H1 (cell line): ENCODE data around the gene ENTR1. TPM values are rescaled to one million over a fixed set of nuclear protein-coding genes. Genes with fewer than 3 reads are reported as not detected.

Experiments
- CTCF ChIA-PET: fragments of 300-600 bp; sonication (Branson Sonifier 250); formaldehyde crosslinking; loops from one replicate; lab custom pipeline; 2021; ENCODE audit not compliant: partially characterized antibody; lab: Charles Lee
- POLR2A ChIA-PET: fragments of 300-600 bp; sonication (Branson Sonifier 250); formaldehyde crosslinking; loops from one replicate; lab custom pipeline; 2021; ENCODE audit warnings: inconsistent platforms; ENCODE audit not compliant: partially characterized antibody; lab: Charles Lee
- DNase-seq, 2 experiments: peaks; one replicate each; pipeline versions ENCODE4 v3.0.0 to v3.0.0-alpha.2; 2010 to 2022; ENCODE audit warnings: low spot score in 2 of 2, low read depth in 1 of 2, mixed read lengths in 1 of 2
- FAIRE-seq: peaks from 2 replicates; lab custom pipeline; 2011; peaks lifted over from hg19 to GRCh38; lab: Jason Lieb, UNC
- H2AFZ ChIP-seq: 2 replicates; pipeline ENCODE4 v1.8.1; 2012; ENCODE audit warnings: low read length, inconsistent platforms
- H2AK5ac ChIP-seq: 2 replicates; pipeline ENCODE4 v1.6.1; 2013; ENCODE audit warnings: low read depth, low read length
- H2BK120ac ChIP-seq: replicated peaks from 2 replicates; pipeline ENCODE3; 2013; ENCODE audit warnings: low read depth, low read length, inconsistent platforms
- H2BK12ac ChIP-seq: 2 replicates; pipeline ENCODE4 v1.6.1; 2013; ENCODE audit warnings: low read depth, low read length
- H2BK15ac ChIP-seq: 2 replicates; pipeline ENCODE4 v1.6.1; 2013; ENCODE audit warnings: low read length
- H2BK20ac ChIP-seq: 2 replicates; pipeline ENCODE4 v1.6.1; 2013; ENCODE audit warnings: low read length
- H2BK5ac ChIP-seq: 2 replicates; pipeline ENCODE4 v1.6.1; 2013; ENCODE audit warnings: low read depth, low read length
- H3K14ac ChIP-seq: 2 replicates; pipeline ENCODE4 v1.6.1; 2013; ENCODE audit warnings: inconsistent platforms; ENCODE audit not compliant: insufficient read length
- H3K18ac ChIP-seq: 2 replicates; pipeline ENCODE4 v1.6.1; 2013; ENCODE audit warnings: low read length; ENCODE audit errors: extremely low read depth
- H3K23ac ChIP-seq: 2 replicates; pipeline ENCODE4 v1.6.1; 2013; ENCODE audit warnings: inconsistent platforms; ENCODE audit not compliant: insufficient read length
- H3K23me2 ChIP-seq: 2 replicates; pipeline ENCODE4 v1.6.1; 2013; ENCODE audit warnings: low read depth, low read length
- H3K27ac ChIP-seq: 2 replicates; pipeline ENCODE4 v1.6.1; 2011; ENCODE audit warnings: low read depth, low read length, inconsistent platforms
- H3K27me3 ChIP-seq, 4 experiments: replicated peaks in 1 of 4; 1 replicate in 1 of 4; 2 replicates in 3 of 4; pipeline versions ENCODE4 v1.6.1 to v1.8.1; 2011 to 2013; ENCODE audit warnings: low read length in 3 of 4, mild to moderate bottlenecking in 3 of 4, inconsistent platforms in 2 of 4, mixed read lengths in 2 of 4, moderate library complexity in 1 of 4; ENCODE audit not compliant: control insufficient read depth in 3 of 4, insufficient read depth in 3 of 4; ENCODE audit errors: extremely low read depth in 1 of 4
- H3K36me3 ChIP-seq, 4 experiments: 2 replicates each; pipeline versions ENCODE4 v1.6.1 to v1.8.1; 2011 to 2013; ENCODE audit warnings: mild to moderate bottlenecking in 4 of 4, low read length in 3 of 4, moderate library complexity in 2 of 4, control low read depth in 1 of 4, inconsistent platforms in 1 of 4; ENCODE audit not compliant: insufficient read depth in 4 of 4, control insufficient read depth in 2 of 4
- H3K4ac ChIP-seq: replicated peaks from 2 replicates; pipeline ENCODE3; 2013; ENCODE audit warnings: low read length, low read depth, mixed read lengths, inconsistent platforms; ENCODE audit not compliant: insufficient read length
- H3K4me1 ChIP-seq, 4 experiments: replicated peaks in 1 of 4; 1 replicate in 1 of 4; 2 replicates in 3 of 4; pipeline versions ENCODE4 v1.6.1 to v1.8.1; 2011 to 2013; ENCODE audit warnings: low read length in 3 of 4, inconsistent platforms in 2 of 4, mixed read lengths in 1 of 4; ENCODE audit not compliant: insufficient read depth in 4 of 4, control insufficient read depth in 3 of 4
- H3K4me2 ChIP-seq, 2 experiments: 2 replicates each; pipeline versions ENCODE4 v1.6.1 to v1.8.1; 2011 to 2013; ENCODE audit warnings: low read depth in 2 of 2, low read length in 2 of 2, control low read depth in 1 of 2, inconsistent platforms in 1 of 2, mild to moderate bottlenecking in 1 of 2; ENCODE audit not compliant: insufficient read depth in 1 of 2
- H3K4me3 ChIP-seq, 4 experiments: fragments of 200-600, 300-600 bp in 1 of 4; sonication (generic), shearing (Covaris generic), sonication (Bioruptor Twin) in 1 of 4; 2 replicates each; pipeline versions ENCODE4 v1.5.1 to v1.8.1; 2011 to 2016; ENCODE audit warnings: low read length in 4 of 4, low read depth in 3 of 4, control low read depth in 2 of 4, inconsistent platforms in 2 of 4, mild to moderate bottlenecking in 2 of 4, mixed read lengths in 1 of 4, moderate library complexity in 1 of 4; ENCODE audit not compliant: insufficient read depth in 2 of 4; ENCODE audit errors: extremely low read depth in 1 of 4
- H3K56ac ChIP-seq: replicated peaks from 2 replicates; pipeline ENCODE3; 2013; ENCODE audit warnings: low read depth, mild to moderate bottlenecking, mixed read lengths, low read length, inconsistent platforms; ENCODE audit not compliant: insufficient read length
- H3K79me1 ChIP-seq: 2 replicates; pipeline ENCODE4 v1.6.1; 2013; ENCODE audit warnings: low read depth, low read length, control low read depth
- H3K79me2 ChIP-seq, 2 experiments: 2 replicates each; pipeline versions ENCODE4 v1.6.1 to v1.8.1; 2012 to 2013; ENCODE audit warnings: low read length in 2 of 2, mild to moderate bottlenecking in 2 of 2, inconsistent platforms in 1 of 2; ENCODE audit not compliant: insufficient read depth in 2 of 2, control insufficient read depth in 1 of 2
- H3K9ac ChIP-seq, 4 experiments: replicated peaks in 1 of 4; 1 replicate in 1 of 4; 2 replicates in 3 of 4; pipeline versions ENCODE4 v1.6.1 to v1.8.1; 2011 to 2013; ENCODE audit warnings: low read depth in 3 of 4, low read length in 3 of 4, control low read depth in 2 of 4, mild to moderate bottlenecking in 2 of 4, moderate library complexity in 2 of 4, inconsistent platforms in 1 of 4; ENCODE audit errors: extremely low read depth in 1 of 4
- H3K9me3 ChIP-seq, 2 experiments: 2 replicates each; pipeline versions ENCODE4 v1.6.1 to v1.8.1; 2012 to 2013; ENCODE audit warnings: mild to moderate bottlenecking in 2 of 2, moderate library complexity in 2 of 2, control low read depth in 1 of 2, inconsistent platforms in 1 of 2, low read depth in 1 of 2, low read length in 1 of 2, mixed read lengths in 1 of 2; ENCODE audit not compliant: insufficient read depth in 2 of 2
- H4K20me1 ChIP-seq, 2 experiments: replicated peaks in 1 of 2; 2 replicates each; pipeline versions ENCODE3 to v1.8.1; 2011 to 2013; ENCODE audit warnings: inconsistent platforms in 2 of 2, low read length in 2 of 2, mild to moderate bottlenecking in 1 of 2; ENCODE audit not compliant: insufficient read depth in 2 of 2, control insufficient read depth in 1 of 2
- H4K5ac ChIP-seq: 2 replicates; pipeline ENCODE4 v1.6.1; 2013; ENCODE audit warnings: low read length, low read depth, mixed read lengths, inconsistent platforms; ENCODE audit not compliant: insufficient read length
- H4K8ac ChIP-seq: 2 replicates; pipeline ENCODE4 v1.8.0; 2013; ENCODE audit warnings: mild to moderate bottlenecking, moderate library complexity, low read length, inconsistent platforms; ENCODE audit not compliant: insufficient read depth; ENCODE audit errors: extremely low read depth
- H4K91ac ChIP-seq: replicated peaks from 2 replicates; pipeline ENCODE3; 2013; ENCODE audit warnings: low read length, mixed read lengths, inconsistent platforms; ENCODE audit not compliant: insufficient read length
- BRCA1 ChIP-seq: IDR thresholded peaks from 2 replicates; pipeline ENCODE4 v1.6.1; 2012; ENCODE audit warnings: low read depth, low read length, improper control_type of control experiment
- CBX8 ChIP-seq: fragments of 300-800, 300-1000 bp; sonication (generic); IDR thresholded peaks from 2 replicates; pipeline ENCODE4 v1.7.1; 2016; ENCODE audit warnings: low read depth, low read length, borderline replicate concordance
- EP300 ChIP-seq, 2 experiments: IDR thresholded peaks; 1 replicate in 1 of 2; 2 replicates in 1 of 2; pipeline ENCODE4 v1.6.1; 2011 to 2012; ENCODE audit warnings: low read depth in 2 of 2, low read length in 2 of 2, mild to moderate bottlenecking in 2 of 2, borderline replicate concordance in 1 of 2, inconsistent platforms in 1 of 2, moderate library complexity in 1 of 2
- EZH2 ChIP-seq: fragments of 200-600 bp; sonication (generic); IDR thresholded peaks from 2 replicates; pipeline ENCODE4 v1.7.1; 2012; ENCODE audit warnings: low read depth, mild to moderate bottlenecking, moderate library complexity, low read length, inconsistent platforms; ENCODE audit not compliant: severe bottlenecking
- GTF2F1 ChIP-seq: IDR thresholded peaks from 2 replicates; pipeline ENCODE4 v1.6.1; 2012; ENCODE audit warnings: low read depth, low read length, improper control_type of control experiment, borderline replicate concordance
- KDM5A ChIP-seq: fragments of 200-600 bp; IDR thresholded peaks from 2 replicates; pipeline ENCODE4 v1.7.1; 2012; ENCODE audit warnings: mild to moderate bottlenecking, low read length, inconsistent platforms, mixed read lengths
- MAFK ChIP-seq: IDR thresholded peaks from 2 replicates; pipeline ENCODE4 v1.6.1; 2012; ENCODE audit warnings: low read depth, mild to moderate bottlenecking, improper control_type of control experiment, low read length
- POLR2AphosphoS5 ChIP-seq: IDR thresholded peaks from 2 replicates; pipeline ENCODE4 v1.6.1; 2011; ENCODE audit warnings: low read depth, low read length
- RXRA ChIP-seq: IDR thresholded peaks from 2 replicates; pipeline ENCODE4 v1.6.1; 2011; ENCODE audit warnings: low read depth, mild to moderate bottlenecking, low read length, moderate library complexity; ENCODE audit not compliant: insufficient read depth
- SIRT6 ChIP-seq: IDR thresholded peaks from one replicate; pipeline ENCODE4 v1.7.1; 2012; ENCODE audit warnings: low read length, inconsistent platforms
- SP4 ChIP-seq: IDR thresholded peaks from 2 replicates; pipeline ENCODE4 v1.6.1; 2012; ENCODE audit warnings: low read length, inconsistent platforms
- TBP ChIP-seq: IDR thresholded peaks from 2 replicates; pipeline ENCODE4 v1.6.1; 2011; ENCODE audit warnings: low read depth, low read length, improper control_type of control experiment
- TEAD4 ChIP-seq: IDR thresholded peaks from 2 replicates; pipeline ENCODE4 v1.6.1; 2012; ENCODE audit warnings: low read depth, low read length, inconsistent platforms, mixed read lengths
- WGBS, 2 experiments: shearing (Covaris generic) in 1 of 2; methylation state at CpG; one replicate each; pipeline versions ENCODE4 v1.1.6 to v1.1.7; 2013 to 2015; ENCODE audit warnings: low lambda C conversion rate in 2 of 2, mixed read lengths in 2 of 2, inconsistent platforms in 1 of 2, low coverage in 1 of 2, missing lambda C conversion rate in 1 of 2; ENCODE audit not compliant: insufficient replicate concordance in 2 of 2, insufficient coverage in 1 of 2, insufficient read length in 1 of 2; ENCODE audit errors: extremely low coverage in 1 of 2, missing lambda C conversion rate in 1 of 2; 5-methylcytosine and 5-hydroxymethylcytosine counted together
- polyA plus RNA-seq, 7 experiments: library from polyadenylated mRNA; depleted of rRNA in 3 of 7; stranded (reverse) in 5 of 7; unstranded in 2 of 7; fragments of >200 nt in 5 of 7; fragments of 200-250 nt in 2 of 7; gene quantifications; 1 replicate in 5 of 7; 2 replicates in 1 of 7; 4 replicates in 1 of 7; pipeline versions ENCODE4 v1.2.1 to v1.2.3, GENCODE V29; 2011 to 2013; ENCODE audit warnings: missing spikeins in 2 of 7, mixed read lengths in 2 of 7
- total RNA-seq: library from RNA; stranded (reverse); fragmentation: NEBNext Ultra II Directional; extraction: Animal tissue kit (Norgen Biotek cat#: 25700); gene quantifications from 2 replicates; pipeline ENCODE4 v1.2.1, GENCODE V29; 2021
- TF ChIP-seq, protein P1 (sequence below): IDR thresholded peaks from 2 replicates; pipeline ENCODE4 v1.6.1; 2012; ENCODE audit warnings: inconsistent platforms

Gene ENTR1
- total and polyA plus RNA-seq, 2 of the 8 experiments (the other 6 are each of a cell fraction or from before 2014, with no cell fraction given) = 65.2 to 102 TPM

DNA sequence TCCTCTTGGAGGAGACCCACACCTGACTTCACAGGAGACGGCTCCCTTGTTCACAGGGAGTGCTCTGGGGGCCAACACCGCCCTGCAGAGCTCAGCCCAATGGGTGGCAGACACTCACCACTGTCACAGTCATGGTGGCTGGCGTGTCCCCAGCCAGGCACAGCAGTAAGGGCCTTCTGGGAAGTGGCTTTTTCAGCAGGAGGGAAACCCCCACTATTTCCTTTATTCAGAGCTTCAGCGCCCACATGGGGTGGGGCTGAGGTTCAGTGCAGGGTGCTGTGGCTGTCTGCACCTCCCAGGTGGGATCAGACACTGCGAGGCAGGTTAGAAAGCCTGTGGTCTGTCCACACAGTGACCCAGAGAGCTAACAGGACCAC, 6.9 kb downstream of the ENTR1 start:
- Histone ChIP-seq H2BK5ac (no peak overlapping the region), H4K8ac (peak overlapping the region; percentile 3; the same call in 1 of the 2 replicates), H3K4ac (no peak overlapping the region), H3K4me3 (no peak overlapping the region), H3K4me2 (no peak overlapping the region), H2BK15ac (no peak overlapping the region), H4K5ac (no peak overlapping the region), H4K91ac (no peak overlapping the region), H3K4me1 (peaks cover 0 to 8% (median 6%) of the 10 kb centered on the region in 4 experiments; a peak in 5 of 7 replicates), H3K9me3 (no peaks in the 10 kb centered on the region), H3K79me2 (peaks cover 0 to 17% of the 10 kb centered on the region in 2 experiments; a peak in 2 of 4 replicates), H3K79me1 (peaks cover 10% of the 10 kb centered on the region), H4K20me1 (peaks cover 6 to 11% of the 10 kb centered on the region in 2 experiments), H3K56ac (no peak overlapping the region), H2BK20ac (no peak overlapping the region), H3K14ac (no peak overlapping the region), H3K23ac (no peak overlapping the region), H3K27me3 (no peaks in the 10 kb centered on the region), H2AK5ac (no peak overlapping the region), H3K23me2 (peaks cover 6% of the 10 kb centered on the region; the same call in 1 of the 2 replicates), H3K18ac (no peak overlapping the region), H2AFZ (no peak overlapping the region), H2BK120ac (no peak overlapping the region), H3K36me3 (peaks cover 16 to 49% (median 38%) of the 10 kb centered on the region in 4 experiments; a peak in 7 of 8 replicates), H3K27ac (no peak overlapping the region; the same call in 1 of the 2 replicates), H2BK12ac (no peak overlapping the region), H3K9ac (no peak overlapping the region)
- ChIA-PET CTCF (interaction anchor here (0.7 to 3.2 kb wide), 6 partner anchors 10 to 240 kb away, joined by 3 to 10 read pairs (median 3); no protein-coding TSS in a partner anchor), POLR2A (interaction anchor here (1.3 to 14.6 kb wide), 6 partner anchors 14 to 40 kb away, joined by 3 to 139 read pairs (median 24); partner anchors contain the start of gene DNLZ)
- 100% methylated on average over 4 of the region's 5 CpGs; no CpG with 5 or more reads in 1 of the 2 experiments for WGBS, 2 experiments
- DNase-seq (no peak), FAIRE-seq (no peak)
- TF ChIP-seq POLR2AphosphoS5 (no peak), MAFK (no peak), EP300 (IDR thresholded peaks at IDR 0.05; ENCODE audit: borderline replicate concordance in 1 of 2, low read depth in 2 of 2, low read length in 2 of 2) (no peak), KDM5A (no peak), SP4 (no peak), CBX8 (no peak), SIRT6 (no peak), TEAD4 (no peak), RXRA (no peak), BRCA1 (no peak), EZH2 (no peak), TBP (no peak), GTF2F1 (no peak)
- TF ChIP-seq, protein P1, sequence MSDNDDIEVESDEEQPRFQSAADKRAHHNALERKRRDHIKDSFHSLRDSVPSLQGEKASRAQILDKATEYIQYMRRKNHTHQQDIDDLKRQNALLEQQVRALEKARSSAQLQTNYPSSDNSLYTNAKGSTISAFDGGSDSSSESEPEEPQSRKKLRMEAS = no peak
